Stimulated activated CD8-positive, alpha-beta memory T cell treated with anti-CD3 and anti-CD28 coated beads, Interleukin-15, amount 100 ng/mL, for 48 hours (primary cell): Measurements from ENCODE around the gene VSIG10.

Experiments used
- DNase-seq, 2 donors: peaks; one replicate each; pipeline ENCODE4 v3.0.0-alpha.2; 2020; ENCODE audit warnings: low read depth in 2 of 2

The VSIG10 gene

DNA sequence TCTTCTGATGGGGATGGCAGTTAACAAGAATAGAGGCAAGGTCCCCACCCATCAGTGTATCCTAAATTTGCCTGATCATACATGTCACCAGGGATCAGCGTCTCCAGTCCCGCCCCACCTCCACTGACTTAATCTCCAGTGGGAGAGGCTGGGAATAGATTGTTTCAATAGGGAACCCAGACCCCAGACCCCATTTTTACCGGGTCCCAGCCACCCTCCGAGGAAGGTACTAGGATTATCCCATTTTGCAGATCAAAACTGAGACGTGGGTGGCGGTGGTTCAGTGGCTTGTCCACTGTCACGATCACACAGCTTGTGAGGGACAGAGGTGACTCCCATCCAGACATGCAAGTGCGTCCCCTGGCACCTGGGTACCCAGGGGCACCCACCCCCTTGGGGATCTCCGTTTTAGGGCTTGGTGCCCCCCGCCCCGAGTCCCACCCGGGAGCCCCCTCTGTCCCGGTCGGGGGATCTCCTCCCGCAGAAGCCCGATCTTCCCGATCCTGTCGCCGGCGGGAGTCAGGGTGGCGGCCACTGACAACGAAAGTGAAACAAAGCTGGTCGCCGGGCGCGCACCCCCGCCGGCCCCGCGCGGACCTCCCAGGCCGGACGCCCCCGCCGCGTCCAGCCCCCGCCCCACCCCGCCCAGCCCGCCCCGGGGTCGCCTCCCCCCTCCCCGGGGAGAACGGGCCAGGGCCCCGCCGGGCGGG lies 43.4 kb downstream of the VSIG10 start:
- no peak for DNase-seq

DNA sequence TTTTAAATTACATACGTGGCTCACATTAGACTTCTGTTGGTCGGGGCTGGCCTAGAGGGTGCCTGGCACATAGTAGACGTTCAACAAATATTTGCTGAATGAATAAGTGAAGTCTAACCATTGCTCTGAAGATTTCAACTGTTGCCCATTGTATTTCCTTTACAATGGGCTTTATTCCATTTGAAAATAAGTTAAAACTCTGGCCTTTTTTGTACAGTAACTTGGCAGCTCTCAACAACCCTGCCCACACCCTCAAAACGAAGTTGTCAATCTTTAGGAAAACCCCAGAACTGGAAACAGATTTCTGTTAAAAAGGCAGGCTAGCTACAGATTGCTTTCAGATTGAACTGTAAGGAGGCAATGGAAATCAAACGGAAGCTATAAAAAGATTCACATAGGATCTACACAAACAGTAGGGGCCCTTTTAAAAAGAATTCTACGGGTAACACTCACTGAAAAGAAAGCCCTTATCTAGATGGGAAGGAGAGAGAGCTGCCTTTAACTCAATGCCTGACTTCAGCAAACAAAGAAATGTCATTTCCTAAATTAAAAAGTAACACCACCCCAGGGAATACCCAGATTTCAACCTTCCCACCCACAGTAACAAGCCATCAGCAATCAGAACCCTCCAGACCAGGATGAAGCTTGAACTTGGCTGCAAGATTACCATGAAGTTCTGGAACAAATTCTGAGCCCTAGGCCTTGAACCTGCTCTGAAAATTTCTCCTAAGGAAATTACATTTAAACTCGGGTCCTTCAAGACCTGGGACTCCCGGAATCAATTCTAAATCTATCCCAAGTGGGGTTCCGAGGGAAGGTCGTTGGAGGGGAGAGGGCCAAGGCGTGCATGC lies 44.2 kb downstream of the VSIG10 start:
- DNase-seq = no peak

DNA sequence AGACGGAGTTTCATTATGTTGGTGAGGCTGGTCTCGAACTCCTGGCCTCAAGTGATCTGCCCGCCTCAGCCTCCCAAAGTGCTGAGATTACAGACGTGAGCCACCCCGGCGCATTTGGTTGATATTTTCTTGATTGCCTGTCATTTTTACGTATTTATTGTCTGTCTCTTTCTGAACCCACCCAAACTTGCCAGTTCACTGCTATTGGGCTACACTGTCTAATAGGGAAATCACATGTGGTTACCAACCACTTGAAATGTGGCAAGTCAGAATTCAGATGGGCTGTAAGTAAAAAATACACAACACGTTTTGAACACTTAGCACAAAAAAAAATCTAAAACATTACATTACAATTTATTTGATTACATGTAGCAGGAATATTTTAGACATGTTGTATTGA lies 44.9 kb downstream of the VSIG10 start:
- DNase-seq = no peak

DNA sequence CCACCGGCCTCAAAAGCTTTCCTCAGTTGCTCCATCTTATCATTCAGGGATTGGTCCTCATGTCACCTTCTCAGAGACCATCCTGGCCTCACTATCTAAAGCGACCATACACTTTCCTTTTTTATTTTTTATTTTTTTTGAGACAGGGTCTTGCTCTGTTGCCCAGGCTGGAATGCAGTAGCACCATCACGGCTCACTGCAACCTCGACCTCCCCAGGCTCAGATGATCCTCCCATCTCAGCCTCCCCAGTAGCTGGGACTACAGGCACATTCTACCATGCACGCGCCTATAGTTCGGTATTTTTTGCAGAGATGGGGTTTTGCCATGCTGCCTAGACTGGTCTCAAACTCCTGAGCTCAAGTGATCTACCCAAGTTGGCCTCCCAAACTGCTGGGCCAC lies 45.6 kb downstream of the VSIG10 start:
- no peak for DNase-seq

DNA sequence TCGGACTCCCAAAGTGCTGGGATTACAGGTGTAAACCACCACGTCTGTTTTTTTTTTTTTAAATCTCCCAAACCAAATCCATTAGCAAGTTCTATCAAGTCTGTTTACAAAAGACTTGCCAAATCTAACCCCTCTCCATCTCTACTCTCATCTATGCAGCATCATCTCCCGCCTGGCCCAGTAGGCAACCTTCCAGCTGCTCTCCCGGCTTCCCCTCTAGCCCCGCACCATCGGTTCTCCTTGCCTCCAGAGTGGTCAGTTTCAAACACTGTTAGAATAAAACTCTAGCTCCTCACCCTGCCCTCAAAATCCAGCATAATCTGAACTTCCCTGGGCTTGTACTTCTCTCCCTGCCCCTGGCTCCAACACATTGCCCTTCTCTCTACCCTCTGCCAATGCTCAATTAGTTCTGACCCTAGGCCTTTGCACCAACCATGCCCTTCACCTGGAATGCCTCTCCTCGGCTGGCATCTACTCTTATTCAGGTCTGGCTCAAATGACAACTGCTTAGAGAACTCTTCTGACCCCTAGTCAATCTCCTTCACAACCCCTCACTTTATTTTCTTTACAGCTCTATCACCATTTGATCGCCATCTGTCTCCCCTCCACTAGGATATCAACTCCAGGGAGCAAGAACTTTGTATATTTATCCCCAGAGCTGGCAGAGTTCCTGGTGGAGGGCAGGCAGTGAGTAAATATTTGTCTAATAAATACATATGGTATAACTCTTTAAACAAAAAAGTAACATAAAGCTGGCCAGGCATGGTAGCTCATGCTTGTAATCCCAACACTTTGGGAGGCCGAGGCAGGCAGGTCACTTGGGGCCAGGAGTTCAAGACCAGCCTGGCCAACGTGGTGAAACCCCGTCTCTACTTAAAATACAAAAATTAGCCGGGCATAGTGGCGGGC lies 47.7 kb downstream of the VSIG10 start:
- no peak for DNase-seq

DNA sequence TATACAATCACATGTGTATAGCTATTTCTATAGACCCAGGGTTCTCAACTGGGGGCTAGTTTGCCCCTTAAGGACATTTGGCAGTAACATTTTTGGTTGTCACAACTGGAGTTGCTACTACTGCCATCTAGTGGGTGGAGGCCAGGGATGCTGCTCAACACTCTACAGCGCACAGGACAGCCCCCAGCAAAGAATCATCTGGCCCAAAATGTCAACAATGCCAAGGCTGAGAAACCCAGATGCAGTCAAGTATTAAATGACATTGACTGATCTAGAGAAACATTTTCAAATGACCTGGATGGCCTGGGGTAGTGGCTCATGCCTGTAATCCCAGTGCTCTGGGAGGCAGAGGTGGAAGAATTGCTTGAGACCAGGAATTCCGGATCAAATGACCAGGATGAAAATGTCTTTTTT lies 48.7 kb downstream of the VSIG10 start:
- DNase-seq = peak; percentile 64 to 69

DNA sequence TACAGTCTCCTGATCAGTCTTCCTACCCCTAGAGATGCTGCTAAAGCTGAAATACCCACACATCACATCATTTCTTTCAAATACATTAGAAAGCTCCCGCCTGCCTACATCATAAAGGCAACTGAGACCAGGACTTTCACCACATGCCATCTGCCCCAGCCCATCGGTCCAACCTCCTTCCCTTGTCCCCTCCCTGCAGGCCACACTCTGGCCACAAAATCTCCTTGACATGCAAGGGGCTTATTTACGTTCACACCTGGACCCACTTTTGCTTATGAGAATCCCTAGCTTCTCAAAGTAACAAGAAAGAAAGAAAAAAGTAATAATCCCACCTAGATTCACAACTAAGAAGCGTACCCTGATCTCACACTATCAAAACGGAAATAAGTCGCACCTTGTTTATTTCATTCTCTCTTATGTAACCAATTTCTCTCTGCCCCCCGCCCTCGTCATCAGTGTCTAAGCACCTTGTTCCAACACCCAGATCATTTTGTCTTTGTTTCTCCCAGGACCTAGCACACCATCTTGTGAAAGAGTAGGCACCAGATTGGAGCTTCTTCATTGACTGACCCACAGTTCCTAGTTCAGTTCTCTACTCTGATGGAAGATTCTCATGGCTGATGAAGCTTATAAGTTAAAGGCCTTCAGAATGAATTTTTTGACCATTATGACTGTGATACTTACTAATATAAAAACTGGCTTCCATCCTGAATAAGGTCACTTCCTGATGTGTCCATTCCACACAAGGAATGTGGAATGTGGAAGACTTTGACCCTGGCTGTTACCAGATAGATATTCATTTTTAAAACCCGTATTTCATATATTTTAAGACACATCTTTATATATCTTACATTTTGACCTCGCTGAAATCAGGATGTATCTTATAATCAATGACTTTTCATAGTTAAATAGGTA lies 50.5 kb downstream of the VSIG10 start:
- DNase-seq = no peak

DNA sequence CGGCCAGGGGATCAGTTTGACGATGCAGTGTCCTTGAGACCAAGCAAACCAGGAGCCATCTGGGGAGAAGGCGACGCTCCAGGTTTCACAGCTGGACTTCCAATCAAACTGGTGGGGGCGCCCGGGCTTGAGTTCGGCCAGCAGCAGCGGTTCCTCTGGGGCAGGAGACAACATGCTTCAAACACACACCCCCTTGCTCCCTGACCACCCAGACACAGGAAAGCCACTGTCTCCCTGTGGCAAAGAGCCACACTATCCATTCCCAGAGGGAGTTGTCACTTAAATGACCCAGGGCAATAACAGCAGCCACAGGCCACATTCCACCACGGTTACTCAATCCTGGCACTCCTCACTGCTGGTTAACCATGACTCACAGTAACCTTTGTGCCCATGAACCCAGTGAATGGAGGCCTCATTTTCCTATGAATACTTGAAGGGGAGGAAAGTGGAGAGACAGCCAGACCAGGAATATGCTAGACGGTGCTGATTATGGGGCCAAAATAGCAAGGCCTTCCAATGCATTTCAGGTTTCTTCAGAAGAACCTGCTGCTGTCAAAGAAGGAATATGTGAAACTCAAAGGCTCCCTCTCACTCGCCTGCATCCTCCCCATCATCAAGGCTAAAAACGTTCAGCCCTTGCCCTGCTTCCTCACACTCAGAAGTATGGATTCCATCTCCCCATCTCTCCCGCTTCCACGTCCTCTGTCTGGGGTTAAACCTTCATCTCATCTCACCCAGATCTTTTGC lies 51.3 kb downstream of the VSIG10 start:
- peak in 1 of 2 donors; percentile 48 for DNase-seq

DNA sequence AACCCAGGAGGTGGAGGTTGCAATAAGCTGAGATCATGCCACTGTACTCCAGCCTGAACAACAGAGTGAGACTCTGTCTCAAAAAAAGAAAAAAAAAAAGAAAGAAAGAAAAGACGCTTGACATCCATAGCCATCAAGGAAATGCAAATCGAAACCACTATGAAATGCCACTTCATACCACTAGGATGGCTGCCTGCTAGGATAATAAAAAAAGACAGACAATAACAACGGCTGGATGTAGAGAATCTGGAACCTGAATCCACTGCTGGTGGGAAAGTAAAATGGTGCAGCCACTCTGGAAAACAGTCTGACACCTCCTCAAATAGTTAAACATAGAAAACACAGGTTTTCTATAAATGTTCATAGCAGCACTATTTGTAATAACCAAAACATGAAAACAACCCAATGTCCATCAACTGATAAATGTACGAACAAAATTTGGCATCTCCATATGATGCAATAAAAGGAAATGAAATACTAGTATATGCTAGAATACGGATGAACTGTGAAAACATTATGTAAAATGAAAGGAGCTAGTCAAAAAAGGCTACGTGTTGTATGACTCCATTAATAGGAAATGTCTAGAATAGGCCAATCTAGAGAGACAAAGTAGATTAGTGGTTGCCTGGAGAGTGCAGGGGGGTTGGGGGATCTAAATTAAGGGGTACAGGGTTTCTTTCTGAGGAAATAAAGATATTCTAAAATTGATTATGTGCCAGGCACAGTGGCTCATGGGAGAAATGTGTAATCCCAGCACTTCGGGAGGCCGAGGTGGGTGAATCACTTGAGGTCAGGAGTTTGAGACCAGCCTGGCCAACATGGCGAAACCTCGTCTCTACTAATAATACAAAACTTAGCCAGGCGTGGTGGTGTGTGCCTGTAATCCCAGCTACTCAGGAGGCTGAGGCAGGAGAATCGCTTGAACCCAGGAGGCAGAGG lies 52.6 kb downstream of the VSIG10 start:
- DNase-seq = peak in 1 of 2 donors; percentile 34

DNA sequence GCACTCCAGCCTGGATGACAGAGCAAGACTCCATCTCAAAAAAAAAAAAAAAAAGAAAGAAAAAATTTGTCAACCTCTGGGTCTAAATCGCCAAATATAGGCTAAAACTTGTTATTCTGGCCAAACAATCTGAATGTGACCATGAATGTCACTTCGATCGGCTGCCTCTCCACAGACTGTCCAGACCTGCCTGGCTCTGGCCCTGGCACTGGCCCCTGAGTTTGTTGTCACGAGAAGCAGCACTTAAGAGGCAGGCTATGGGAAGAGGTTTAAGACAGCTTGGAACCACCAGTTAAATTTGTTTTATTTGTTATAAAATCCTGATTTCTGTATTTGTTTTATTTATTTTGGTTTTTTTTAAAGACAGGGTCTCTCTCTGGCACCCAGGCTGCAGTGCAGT lies 57.4 kb downstream of the VSIG10 start:
- DNase-seq = no peak

DNA sequence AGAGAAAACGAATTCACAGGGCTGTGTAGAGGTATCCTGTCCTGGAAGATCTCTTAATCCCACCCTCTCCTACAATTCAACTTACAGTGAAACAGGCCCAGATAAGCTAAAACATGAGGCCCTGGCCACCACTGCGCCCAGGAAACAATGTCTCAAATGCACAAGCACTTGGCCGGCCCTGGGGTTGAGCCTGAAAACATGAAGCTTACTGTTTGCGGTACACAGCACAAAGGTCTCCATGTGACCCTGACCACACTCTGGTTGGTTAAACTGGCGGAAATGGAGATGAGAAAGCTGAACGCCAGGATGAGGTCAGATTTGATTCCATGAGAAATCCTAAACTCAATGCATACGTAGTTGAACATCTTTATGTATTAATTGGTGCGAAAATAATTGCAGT lies 59.2 kb downstream of the VSIG10 start:
- no peak for DNase-seq

DNA sequence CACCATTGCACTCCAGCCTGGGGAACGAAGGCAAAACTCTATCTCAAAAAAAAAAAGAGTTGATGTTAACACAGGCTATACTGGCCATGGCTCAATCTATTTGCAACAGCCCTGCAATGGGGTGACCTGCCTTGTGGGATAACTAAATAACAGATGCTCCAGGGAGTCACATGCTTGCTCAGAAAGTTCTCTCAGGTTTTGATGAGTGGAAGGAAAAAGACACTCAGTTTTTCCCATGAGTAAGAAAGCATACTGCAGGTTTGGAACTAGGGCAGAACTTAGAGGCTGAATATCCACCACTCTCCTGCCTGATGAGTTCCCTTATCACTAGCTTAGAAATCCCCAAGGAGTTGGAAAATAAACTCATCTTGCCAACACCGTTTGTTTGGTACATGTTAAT lies 59.7 kb downstream of the VSIG10 start:
- DNase-seq = no peak

DNA sequence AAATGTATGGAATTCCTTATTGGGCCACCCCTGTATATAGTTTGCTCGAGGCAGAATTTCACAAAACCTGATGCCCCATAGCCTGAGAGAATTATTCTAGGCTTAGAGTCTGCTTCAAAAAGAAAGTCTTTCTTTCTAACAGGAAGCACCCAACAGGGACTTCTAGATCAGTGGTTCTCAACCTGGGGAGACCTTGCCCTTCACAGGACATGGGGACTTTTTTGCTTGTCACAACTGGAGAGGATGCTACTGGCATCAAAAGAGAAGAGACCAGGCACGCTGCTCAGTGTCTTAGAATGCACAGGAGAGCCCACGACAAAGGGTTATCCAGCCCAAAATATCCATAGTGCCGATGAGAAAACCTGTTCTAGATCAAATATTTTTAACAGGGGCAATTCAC lies 61.7 kb downstream of the VSIG10 start:
- DNase-seq = no peak

DNA sequence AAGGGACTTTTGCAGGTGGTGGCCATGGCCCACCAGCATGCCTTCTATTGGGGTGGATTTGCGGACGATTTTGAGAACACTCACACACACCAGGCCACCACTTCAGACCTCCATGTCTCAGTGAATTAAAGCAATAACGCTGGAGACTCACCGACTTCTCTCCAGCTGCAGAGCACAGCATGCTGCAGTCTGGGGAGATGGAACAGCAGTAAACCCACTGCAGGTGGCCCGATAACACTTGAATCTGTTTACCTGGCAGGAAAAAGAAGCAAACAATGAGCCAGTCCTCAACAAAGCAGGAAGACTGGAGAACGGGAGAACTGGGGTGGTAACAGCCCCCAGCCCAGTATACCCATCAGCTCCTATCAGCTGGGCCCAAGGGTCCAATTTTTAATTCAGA lies 65.7 kb downstream of the VSIG10 start:
- DNase-seq = no peak

DNA sequence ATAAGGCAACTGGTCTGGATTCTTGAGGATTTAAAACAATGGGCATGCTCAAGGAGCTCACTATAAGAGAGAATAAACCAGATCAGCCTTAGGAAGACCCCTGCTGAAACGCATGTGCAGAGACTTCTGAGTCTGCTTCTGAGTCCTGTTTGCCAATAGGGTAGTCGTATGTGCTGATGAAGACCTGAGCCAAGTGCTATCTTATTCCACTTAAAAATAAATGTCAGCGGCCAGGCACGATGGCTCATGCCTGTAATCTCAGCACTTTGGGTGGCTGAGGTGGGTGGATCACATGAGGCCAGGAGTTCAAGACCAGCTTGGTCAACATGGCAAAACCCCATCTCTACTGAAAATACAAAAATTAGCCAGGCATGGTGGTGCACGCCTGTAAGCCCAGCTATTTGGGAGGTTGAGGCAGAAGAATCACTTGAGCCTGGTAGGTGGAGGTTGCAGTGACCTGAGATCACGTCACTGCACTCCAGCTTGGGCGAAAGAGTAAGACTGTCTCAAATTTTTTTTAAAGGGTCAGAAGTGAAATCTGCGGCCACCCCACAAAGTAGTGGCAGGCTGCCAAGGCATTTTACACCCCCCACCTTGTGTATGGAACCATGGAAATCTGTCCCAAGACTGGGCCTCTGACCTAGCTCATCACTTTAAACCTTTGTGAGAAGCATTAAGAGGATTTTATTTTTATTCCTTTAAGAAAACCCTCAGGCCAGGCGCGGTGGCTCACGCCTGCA lies 67.0 kb downstream of the VSIG10 start:
- DNase-seq = no peak

DNA sequence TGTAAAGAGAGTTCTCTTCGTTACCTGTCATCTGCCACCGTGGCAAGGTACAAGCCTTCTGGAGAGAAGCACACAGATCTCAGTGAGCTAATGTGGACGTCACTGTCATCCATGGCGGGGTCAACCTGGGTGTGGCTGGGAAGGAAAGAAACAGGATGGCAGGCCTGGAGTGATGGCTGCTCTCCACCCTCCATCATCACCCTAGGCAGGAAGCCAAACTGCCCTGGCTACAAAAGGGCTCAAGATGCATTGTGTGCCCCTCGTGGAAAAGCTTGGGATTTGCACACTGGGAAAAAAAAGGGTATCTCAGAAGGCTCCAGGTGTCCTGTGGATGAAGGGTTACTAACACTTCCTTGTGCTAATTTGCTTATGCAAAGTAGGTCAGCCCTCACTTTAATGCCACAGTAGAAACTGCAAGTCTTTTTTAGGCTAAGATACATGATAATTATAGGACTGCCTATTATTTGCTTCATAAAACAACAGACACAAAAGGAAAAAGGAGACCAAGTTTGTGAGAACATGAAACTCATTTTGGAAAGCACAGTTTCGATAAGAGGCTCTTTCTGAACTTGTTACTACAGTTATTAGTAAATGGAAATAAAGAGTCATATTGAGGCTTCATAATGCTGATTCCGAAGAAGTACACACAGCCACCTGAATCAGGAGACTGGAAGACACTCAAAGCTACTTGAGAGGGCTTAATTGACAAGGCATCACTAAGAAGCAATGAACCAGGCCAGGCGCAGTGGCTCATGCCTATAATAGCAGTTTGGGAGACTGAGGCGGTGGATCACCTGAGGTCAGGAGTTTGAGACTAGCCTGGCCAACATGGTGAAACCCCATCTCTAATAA lies 68.4 kb downstream of the VSIG10 start:
- DNase-seq = no peak

DNA sequence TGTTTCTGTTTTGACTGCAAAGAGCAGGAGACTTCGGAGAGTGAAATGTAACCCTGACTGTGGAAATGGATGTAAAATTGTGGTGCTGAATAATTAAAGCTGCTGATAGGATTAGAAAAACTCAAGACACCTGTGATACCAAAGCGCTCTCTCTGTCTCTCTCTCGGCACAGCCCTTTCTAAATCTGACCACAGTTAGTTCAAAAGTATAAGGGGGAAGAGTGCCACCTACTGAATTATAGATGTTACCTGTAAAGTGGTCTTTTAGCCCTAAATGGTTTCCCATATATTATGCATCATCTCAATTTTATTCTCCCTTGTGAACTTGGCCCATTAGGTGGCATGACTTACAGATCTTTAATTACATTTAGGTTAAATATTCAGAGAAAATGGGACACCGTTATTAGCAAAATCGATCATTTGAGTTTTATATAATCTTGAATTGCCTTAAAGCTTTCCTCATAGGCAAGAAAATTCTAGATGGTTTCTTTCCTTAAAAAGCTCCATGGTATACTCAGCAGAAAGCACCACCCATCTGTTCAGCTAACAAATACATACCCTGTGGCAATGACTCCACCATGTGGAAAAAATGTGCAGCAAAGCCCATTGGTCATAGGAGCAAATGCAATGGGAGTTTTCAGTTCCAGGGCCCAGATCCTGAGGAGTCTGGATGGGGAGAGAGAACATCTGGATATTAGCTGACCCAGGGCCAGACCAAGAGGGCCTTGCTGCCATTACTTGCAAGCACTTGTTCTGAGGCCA lies 69.2 kb downstream of the VSIG10 start:
- DNase-seq = no peak
